GM18867 (cell line): ENCODE data around the gene TUBB4A.
"Not testable (repeated sequence)": the region's sequence is repeated elsewhere in the genome, so short reads cannot be mapped to it uniquely, and the experiment has no call there.

ENCODE experiments used
- ATAC-seq: cut with Tn5 transposase; IDR thresholded peaks from one replicate; pipeline ENCODE4 v1.9.1; 2021; ENCODE audit warnings: mild to moderate bottlenecking, moderate library complexity; ENCODE audit not compliant: unreplicated experiment

Gene TUBB4A

DNA sequence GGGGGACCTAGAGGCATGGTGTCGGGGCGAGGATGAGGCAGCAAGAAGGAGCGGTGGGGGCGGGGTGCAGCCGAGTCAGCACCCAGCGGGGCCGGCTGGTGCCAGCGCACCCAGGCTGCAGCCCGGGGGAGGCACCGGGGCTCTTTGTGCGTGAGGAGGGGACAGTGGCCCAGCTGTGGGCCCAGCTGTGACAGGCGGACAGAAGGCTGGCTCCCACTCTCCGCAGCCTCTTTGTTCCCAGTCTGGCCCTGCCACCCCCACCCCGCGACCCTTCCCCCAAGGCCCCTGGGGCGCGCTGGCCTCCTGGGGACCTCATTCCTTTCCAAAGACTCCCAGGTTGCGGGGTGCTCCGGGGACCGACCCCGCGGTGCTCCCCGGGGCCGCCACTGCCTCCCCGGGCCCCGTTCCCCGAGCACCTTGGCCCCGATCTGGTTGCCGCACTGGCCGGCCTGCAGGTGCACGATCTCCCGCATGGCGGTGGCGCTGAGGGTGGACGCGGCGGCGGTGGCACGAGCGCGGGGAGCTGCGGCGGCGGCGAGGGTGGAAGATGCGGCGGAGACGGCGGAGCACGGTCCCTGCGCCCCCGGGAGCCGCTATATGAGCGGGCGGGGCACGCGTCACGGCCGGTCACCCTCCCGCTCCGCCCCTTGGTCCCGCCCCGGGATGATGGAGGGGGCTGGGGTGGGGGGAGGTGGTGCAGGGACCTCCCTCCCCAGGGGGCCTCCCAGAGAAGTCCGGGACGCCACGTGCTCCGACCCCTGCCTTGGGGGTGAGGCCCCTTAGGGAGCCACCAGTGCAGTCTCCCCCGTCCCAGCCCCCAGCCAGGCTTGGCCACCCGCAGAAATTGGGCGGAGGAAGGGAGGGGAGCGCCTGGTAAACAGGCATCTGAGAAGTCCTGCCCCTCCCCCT, at the start of gene TUBB4A:
Gene TUBB4A, minus strand, starts transcription at position 570 of the 909 bp plus-strand sequence. Its CDS starts 97 bp downstream, at position 473.
- no peak for ATAC-seq

DNA sequence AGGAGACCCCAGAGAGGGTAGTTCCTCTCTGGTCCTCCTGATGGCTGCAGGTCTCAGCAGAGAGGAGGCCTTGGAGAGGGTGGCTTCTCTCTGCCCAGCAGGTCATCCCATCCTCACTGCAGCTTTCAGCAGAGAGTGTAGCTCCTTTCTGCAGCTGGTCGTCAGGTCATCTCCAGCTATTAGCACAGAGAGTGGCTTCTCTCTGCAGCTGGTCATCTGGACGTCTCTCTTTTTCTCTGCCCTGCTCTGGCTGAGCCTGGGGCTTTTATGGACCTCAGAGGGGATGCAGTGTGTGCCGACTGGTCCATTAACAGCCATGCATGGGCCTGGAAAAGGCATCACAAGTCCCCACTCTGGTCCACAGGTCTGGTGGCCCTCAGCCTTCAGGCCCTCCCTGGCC, 49.0 kb upstream of the TUBB4A start:
- no peak for ATAC-seq

DNA sequence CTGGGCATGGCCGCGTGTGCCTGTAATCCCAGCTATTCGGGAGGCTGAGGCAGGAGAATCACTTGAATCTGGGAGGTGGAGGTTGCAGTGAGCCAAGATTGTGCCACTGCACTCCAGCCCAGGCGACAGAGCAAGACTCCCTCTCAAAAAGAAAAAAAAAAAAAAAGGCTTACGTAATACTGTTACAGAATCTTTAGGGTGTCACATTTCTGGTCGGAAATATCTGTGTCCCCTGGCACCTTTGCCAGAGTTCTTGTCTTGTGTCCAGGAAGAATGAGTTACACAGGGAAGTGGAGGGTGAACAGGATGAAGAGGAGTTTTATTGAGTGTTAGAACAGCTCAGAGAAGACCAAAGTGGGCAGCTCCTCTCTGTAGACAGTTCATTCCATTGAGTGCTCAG, 48.6 kb upstream of the TUBB4A start:
- not testable (repeated sequence) for ATAC-seq

DNA sequence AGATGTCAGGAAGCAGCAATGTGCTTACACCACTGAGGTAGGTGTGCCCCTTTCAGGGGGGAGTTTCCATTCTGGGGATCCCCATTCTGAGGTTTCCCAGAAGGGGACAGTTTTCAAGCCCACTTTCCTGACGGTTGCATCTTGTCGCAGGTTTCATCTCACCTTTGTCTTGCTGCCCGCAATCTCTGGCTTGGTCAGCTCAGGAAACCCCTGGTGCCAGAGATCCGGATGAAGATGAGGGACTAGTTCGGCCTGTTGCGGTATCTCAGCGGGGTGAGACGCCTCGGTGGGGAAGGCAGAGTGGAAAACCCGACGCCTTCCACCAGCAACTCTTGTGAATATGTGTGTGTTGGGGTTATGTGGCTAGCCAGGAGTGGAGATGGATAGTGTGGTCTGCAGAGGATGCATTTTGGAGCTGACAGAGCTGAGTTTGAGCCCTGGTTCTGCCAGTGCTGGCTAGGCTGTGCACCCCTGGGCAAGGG, 41.8 kb upstream of the TUBB4A start:
- ATAC-seq: no peak

DNA sequence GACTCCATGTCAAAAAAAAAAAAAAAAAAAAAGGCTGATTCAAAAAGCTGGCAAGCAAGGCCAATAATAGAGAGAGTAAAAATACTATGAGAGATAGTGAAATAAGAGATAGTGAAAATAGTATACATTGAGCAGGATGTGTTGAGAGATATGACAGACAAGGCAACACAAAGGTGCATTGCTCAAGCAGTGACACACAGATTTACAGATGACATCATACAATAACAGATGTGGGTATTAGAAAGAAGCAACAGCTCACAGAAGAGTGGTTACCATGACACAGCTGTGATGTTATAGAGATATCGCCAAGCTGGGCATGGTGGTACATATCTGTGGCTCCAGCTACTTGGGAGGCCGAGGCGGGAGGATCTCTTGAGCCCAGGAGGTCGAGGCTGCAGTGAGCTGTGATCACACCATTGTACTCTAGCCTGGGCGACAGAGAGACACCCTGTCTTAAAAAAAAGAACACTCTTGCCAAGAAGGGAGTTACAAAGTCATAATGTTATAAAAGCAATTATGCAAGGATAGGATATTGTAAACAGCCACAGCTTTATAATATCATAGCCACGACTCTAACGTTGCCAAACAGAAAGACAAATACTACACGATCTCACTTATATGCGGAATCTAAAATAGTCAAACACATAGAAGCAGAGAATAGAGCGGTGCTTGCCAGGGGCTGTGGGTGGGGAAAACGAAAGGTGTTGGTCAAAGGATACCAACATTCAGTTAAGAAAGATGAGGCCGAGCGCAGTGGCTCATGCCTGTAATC, 39.0 kb upstream of the TUBB4A start:
- ATAC-seq: no peak

DNA sequence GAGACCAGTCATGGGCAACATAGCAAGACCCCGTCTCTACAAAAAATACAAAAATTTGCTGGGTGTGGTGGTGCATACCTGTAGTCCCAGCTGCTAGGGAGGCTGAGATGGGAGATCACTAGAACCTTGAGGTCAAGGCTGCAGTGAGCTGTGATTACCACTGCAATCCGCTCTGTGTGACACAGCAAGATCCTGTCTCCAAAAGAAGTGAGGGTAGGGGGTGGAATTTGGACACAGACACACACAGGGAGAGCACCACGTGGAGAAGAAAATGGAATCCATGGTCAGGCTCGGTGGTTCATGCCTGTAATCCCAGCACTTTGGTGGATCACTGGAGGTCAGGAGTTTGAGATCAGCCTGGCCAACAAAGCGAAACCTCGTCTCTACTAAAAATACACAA, 37.4 kb upstream of the TUBB4A start:
- ATAC-seq: no peak

DNA sequence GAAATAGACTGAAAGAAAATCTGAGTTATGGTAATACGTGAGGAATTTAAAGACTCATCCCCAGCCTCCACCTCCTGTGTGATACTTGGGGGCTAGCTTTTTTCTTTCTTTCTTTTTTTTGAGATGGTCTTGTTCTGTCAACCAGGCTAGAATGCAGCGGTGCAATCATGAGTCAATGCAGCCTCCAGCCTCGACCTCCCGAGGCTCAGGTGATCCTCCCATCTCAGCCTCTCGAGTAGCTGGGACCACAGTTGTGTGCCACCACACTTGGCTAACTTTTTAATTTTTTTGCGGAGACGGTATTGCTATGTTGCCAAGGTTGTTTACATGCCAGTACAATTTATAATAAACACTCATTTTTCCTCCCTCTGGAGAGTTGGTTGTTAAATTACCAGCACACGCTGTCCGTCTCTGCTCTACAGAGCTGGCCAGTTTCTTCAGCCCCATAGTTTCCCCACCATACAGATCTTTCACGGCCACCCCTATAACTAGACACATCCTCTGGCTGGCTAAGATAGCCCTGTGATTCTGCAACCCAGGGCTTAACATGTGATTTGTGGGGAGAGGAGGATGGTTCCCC, 33.5 kb upstream of the TUBB4A start:
- no peak for ATAC-seq

DNA sequence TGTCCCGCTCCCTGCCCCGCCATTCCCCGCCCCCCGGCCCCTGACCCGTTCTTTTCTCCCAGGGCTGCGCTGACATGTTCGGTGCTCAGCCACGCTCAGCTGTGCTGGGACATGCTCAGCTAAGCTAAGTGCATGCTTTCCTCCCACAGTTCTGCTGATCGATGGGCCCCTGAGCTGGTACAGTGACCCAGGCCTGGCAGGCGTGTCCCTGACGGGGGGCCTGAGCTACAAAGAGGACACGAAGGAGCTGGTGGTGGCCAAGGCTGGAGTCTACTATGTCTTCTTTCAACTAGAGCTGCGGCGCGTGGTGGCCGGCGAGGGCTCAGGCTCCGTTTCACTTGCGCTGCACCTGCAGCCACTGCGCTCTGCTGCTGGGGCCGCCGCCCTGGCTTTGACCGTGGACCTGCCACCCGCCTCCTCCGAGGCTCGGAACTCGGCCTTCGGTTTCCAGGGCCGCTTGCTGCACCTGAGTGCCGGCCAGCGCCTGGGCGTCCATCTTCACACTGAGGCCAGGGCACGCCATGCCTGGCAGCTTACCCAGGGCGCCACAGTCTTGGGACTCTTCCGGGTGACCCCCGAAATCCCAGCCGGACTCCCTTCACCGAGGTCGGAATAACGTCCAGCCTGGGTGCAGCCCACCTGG, 32.5 kb upstream of the TUBB4A start:
- ATAC-seq: no peak

DNA sequence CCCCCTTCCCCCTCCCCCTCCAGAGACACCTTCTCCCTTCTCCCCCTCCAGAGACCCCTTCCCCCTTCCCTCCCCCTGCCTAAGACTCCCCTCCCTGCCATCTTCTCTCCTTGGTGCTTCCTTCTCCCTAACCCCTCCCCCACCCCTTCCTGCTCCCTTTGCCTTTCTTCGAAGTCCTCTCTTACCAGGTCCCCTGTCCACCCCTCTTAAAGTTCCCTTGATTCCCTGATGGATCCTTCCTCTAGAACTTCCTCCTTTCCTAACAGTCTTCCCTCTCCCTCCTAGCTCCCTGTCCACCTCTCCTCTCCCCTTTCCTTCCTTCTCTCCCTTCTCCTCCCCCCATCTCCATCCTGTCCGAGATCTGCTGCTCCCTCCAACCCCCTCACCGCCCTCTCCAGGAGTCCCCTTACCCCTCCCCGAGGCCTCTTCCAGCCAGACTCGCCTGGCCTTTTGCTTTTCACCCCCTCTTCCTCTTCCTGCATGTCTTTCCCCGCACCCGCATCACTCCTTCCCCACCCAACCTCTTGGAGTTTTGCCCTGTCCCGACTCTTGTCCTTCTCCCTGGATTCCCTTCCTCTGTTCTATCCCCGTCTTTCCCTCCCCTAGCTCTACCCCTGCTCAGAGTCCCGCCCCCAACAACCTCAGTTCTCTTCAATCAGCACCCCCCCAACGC, 31.8 kb upstream of the TUBB4A start:
- no peak for ATAC-seq

DNA sequence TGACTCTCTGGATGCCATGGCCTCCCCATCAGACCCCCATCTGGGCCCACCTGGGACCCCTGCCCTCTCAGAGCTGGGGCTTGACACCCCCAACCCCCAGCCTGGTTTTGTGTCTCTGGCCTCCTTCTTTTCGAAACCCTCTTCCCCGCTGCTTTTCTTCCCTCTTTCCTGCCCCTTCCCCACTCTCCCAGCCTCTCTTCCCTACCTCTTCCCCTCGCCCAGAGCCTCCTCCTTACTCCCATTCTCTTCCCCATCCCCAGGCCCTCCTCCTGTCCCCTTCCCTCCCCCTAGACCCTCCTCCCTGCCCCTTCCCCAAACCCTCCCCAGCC, 30.9 kb upstream of the TUBB4A start:
- ATAC-seq: no peak

DNA sequence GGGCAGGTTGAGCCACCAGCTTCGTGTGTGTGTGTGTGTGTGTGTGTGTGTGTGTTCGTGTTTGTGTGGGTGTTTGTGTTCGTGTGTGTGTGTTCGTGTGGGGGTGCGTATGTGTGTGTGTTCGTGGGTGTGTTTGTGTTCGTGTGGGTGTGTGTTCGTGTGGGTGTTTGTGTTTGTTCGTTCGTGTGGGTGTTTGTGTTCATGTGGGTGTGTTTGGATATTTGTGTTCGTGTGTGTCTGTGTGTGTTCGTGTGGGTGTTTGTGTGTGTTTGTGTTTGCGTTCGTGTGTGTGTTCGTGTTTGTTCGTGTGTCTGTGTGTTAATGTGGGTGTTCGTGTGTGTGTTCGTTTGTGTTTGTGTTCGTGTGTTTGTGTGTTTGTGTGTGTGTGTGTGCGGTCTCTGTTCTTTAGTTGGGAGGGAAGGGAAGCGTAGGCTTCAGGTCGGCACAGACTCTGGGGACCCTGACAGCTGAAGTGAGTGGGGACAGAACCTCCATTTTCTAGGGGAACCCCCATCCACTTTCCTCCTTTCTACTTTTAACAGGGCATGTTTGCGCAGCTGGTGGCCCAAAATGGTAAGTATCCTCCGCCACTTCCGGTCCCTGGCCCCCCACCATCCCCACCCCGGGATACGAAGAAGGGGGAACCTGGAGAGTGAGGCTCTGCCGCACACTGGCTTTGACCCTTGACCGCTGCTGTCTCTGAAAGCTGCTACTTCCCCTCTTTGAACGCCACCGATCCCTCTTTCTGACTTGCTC, 30.3 kb upstream of the TUBB4A start:
- no peak for ATAC-seq

DNA sequence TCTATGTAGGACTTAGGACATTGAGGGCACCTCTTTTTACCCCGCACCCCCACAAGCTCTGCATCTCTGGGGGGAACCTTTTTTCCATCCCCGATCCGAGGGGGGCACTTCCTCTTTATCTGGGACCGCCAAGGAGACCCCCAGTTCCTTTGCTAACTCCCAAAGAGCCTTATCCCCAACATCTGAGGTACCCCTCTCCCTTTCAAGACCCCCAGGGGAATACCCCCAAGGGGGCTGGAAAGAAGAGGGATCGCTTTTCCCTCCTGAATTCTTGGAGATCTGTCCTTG, 29.8 kb upstream of the TUBB4A start:
- no peak for ATAC-seq

DNA sequence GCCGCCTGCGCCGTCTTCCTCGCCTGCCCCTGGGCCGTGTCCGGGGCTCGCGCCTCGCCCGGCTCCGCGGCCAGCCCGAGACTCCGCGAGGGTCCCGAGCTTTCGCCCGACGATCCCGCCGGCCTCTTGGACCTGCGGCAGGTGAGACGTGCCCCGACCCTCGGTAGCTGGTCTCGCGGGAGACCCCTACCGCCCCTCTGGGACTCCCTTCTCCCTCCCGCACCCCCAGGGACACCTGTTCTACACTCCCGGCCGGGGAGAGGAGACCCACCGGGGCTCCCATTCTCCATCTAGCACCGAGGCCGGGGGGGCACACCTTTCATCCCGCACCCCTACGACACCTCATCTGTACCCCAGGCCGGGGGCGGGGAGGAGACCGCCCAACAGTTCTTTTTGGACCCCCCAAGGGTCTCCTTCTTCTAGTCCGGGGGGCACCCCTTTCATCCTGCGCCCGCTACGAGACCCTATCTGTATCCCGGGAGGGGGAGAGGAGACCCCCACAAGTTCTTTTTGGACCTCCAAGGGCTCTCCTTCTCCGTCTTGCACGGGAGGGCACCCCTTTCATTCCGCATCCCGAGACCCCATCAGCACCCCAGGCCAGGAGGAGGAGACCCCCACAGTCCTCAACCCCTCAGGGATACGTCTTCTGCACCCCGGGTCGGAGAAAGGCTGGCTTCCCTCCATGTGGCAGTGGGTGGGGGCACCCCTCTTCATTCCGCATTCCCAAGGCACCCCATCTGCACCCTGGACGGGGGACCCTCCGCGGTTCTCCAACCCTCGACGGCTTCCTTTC, 29.2 kb upstream of the TUBB4A start:
- ATAC-seq: no peak

DNA sequence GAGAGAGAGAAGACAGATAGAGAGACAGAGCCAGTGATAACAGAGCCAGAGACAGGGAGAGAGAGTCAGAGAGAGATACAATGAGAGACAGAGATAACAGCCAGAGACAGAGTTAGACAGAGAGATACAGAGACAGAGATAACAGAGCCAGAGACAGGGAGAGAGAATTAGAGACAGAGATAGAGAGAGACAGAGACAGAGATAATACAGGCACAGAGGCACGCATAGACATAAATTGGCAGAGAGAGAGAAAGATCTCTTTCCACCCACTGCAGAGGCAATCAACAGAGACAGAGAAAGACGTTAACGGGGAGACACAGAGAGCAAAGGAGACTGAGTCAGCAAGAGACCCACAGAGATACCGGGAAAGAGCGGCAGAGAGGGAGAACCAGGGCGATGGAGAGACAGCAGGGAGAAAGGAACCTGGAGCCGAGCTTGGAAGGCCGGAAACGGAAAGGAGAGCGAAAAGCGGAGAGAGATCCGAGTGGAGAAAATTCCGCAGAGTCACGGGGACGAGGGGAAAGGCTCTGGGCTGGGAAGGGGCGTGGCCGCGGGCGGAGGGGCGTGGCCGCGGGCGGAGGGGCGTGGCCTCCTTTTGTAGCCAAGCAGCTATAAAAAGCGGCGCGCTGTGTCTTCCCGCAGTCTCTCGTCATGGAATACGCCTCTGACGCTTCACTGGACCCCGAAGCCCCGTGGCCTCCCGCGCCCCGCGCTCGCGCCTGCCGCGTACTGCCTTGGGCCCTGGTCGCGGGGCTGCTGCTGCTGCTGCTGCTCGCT, 28.5 kb upstream of the TUBB4A start, which contains the start of gene TNFSF9:
Gene TNFSF9, plus strand, starts transcription at position 641 of the 777 bp plus-strand sequence. Its CDS starts 11 bp downstream, at position 652.
- peak; percentile 31 for ATAC-seq

DNA sequence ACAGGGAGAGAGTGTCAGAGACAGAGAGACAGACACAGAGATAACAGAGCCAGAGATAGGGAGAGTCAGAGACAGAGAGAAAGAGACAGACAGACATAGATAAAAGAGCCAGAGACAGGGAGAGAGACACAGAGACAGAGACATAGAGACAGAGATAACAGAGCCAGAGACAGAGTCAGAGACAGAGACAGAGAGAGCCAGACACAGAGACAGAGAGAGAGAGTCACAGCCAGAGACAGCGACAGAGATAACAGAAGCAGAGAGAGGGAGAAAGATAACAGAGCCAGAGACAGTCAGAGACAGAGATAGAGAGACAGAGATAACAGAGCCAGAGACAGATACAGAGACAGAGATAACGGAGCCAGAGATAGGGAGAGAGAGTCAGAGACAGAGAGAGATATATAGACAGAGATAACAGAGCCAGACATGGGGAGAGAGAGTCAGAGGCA, 27.9 kb upstream of the TUBB4A start:
- no peak for ATAC-seq

DNA sequence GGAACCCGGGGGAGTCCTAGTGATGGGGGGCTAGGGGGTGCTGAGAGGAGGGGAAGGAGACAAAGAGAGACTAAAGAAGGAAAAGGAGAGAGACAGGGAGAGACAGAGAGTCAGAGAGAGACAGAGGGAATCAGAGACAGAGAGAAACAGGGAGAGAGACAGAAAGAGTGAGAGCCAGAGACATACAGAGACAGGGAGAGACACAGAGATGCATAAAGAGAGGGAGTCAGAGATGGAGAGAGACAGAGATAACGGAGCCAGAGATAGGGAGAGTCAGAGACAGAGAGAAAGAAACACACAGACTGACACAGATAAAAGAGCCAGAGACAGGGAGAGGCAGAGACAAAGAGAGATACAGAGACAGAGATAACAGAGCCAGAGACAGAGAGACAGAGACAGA, 27.2 kb upstream of the TUBB4A start:
- ATAC-seq: no peak

DNA sequence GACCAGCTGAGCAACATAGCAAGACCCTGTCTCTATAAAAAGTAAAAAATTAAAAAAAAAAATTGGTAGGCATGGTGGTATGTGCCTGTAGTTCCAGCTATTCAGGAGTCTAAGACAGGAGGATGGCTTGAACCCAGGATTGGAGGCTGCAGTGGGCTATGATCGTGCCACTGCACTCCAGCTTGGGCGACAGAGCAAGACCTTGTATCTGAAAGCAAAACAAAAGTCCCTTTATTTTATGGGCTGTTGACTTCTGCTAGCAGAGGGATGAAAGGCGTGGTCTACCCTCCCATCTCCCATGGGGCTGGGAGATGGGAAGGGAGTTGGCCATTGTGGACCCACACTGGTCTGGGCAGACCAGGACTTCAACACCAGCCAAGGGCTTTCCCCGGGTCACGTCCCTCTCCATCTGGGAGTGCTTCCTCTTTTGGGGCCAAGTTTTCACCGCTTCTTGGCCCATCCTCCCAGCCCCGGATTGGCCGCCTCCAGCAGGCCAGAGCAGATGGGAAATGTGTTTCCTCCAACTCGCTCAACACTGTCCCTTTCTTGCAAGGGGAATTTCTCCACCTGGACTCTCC, 26.5 kb upstream of the TUBB4A start:
- no peak for ATAC-seq
